ENCODE results near the gene KRTAP4-7.
"Not testable (repeated sequence)": the region's sequence is repeated elsewhere in the genome, so short reads cannot be mapped to it uniquely, and the experiment has no call there.

KRTAP4-7 gene

DNA sequence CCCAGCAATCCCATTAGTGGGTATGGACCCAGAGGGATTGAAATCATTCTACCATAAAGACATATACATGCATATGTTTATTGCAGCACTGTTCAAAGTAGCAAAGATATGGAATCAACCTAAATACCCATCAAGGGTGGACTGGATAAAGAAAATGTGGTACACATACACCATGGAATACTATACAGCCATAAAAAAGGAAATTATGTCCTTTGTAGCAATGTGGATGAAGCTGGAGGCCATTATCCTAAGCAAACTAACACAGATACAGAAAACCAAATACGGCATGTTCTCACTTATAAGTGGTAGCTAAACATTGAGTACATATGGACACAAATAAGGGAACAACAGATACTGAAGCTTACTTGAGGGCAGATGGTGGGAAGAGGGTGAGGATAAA is 26.4 kb upstream of the KRTAP4-7 start:
- Histone ChIP-seq H3K9ac (no peak overlapping the region), H3K27ac (no peak overlapping the region), H2AFZ (no peak overlapping the region), H3K4me3 (ENCODE audit: low read depth, low read length) (no peak overlapping the region), H3K27me3 (ENCODE audit: control insufficient read depth, insufficient read depth, low read length) (no peaks in the 10 kb centered on the region), H3K4me2 (ENCODE audit: low read length) (no peak overlapping the region), H3K9me3 (ENCODE audit: control insufficient read depth, low read length) (no peaks in the 10 kb centered on the region), H3K36me3 (ENCODE audit: control insufficient read depth, insufficient read depth, low read length) (no peaks in the 10 kb centered on the region), H3K4me1 (no peaks in the 10 kb centered on the region), H3K79me2 (no peaks in the 10 kb centered on the region)
- no peak for TF ChIP-seq CTCF (IDR thresholded peaks at IDR 0.05)

- Histone ChIP-seq H3K4me2 (ENCODE audit: low read length) (no peak overlapping the region), H3K4me3 (ENCODE audit: low read depth, low read length) (no peak overlapping the region), H3K36me3 (ENCODE audit: control insufficient read depth, insufficient read depth, low read length) (no peaks in the 10 kb centered on the region), H3K9ac (no peak overlapping the region), H3K79me2 (no peaks in the 10 kb centered on the region), H3K27me3 (ENCODE audit: control insufficient read depth, insufficient read depth, low read length) (no peaks in the 10 kb centered on the region), H3K27ac (no peak overlapping the region), H3K4me1 (no peaks in the 10 kb centered on the region), H3K9me3 (ENCODE audit: control insufficient read depth, low read length) (no peaks in the 10 kb centered on the region), H2AFZ (no peak overlapping the region)
- TF ChIP-seq CTCF (IDR thresholded peaks at IDR 0.05), result no peak
These were observed 25.2 kb upstream of the KRTAP4-7 start for GRCh38 chr17:41058741-41059140.

DNA sequence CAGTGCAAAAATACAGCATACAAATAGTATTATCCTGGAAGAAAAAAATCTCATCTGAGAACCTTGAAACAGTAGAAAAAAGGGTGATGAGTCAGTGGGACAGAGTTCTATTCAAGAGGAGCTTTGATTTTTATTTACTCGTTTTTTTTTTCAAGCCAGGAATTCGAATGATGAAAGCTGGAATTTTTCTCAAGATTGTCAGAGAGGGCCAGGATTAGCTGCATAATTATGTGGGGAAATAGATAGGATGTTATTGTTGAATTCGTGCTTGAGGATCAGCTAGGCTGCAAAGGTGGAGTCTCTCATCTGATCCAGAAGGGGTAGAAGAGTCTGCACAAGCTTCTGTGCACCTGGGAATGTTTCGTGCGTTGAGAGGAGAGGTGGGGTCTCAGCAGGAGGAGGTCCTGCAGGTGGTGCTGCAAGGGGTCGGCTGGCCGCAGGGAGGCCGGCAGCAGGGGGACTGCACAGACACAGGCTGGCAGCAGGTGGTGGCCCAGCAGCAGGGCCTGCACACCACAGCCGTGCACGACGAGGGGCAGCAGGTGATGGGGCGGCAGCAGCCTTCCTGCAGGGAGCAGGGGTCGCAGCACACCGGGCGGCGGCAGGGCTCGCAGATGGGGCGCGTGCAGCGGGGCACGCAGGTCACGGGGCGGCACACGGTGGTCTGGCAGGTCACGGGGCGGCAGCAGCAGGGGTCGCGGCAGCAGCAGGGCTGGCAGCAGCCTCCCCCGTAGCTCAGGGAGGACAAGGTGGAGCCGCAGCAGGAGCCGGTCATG is 24.5 kb upstream of the KRTAP4-7 start:
- not testable (repeated sequence) for H3K9me3 ChIP-seq (ENCODE audit: control insufficient read depth, low read length); H3K4me3 ChIP-seq (ENCODE audit: low read depth, low read length); H3K27ac ChIP-seq; H3K27me3 ChIP-seq (ENCODE audit: control insufficient read depth, insufficient read depth, low read length); H3K4me2 ChIP-seq (ENCODE audit: low read length); H3K36me3 ChIP-seq (ENCODE audit: control insufficient read depth, insufficient read depth, low read length); H3K9ac ChIP-seq; H3K4me1 ChIP-seq; H2AFZ ChIP-seq; H3K79me2 ChIP-seq

- H3K79me2 ChIP-seq, result no peaks in the 10 kb centered on the region
- no peak within 1 kb of the TSS for H3K4me2 ChIP-seq (ENCODE audit: low read length)
- no peaks in the 10 kb centered on the region for H3K36me3 ChIP-seq (ENCODE audit: control insufficient read depth, insufficient read depth, low read length)
- no peaks in the 10 kb centered on the region for H3K9me3 ChIP-seq (ENCODE audit: control insufficient read depth, low read length)
- no peaks in the 10 kb centered on the region for H3K27me3 ChIP-seq (ENCODE audit: control insufficient read depth, insufficient read depth, low read length)
- H3K9ac ChIP-seq, result no peak within 1 kb of the TSS
- no peak within 1 kb of the TSS for H2AFZ ChIP-seq
- no peak within 1 kb of the TSS for H3K27ac ChIP-seq
- H3K4me1 ChIP-seq, result no peaks in the 10 kb centered on the region
- no peak for TF ChIP-seq CTCF (IDR thresholded peaks at IDR 0.05)
- no peak within 1 kb of the TSS for H3K4me3 ChIP-seq (ENCODE audit: low read depth, low read length)
These were observed 23.8 kb upstream of the KRTAP4-7 start, which contains the start of gene KRTAP2-3 for GRCh38 chr17:41060052-41060604. Gene KRTAP2-3 (minus strand): TSS chr17:41060114. CDS start chr17:41060050, 64 bp downstream.

- TF ChIP-seq CTCF (IDR thresholded peaks at IDR 0.05), result no peak
- Histone ChIP-seq H3K9me3 (ENCODE audit: control insufficient read depth, low read length) (no peaks in the 10 kb centered on the region), H3K27ac (no peak overlapping the region), H3K4me2 (ENCODE audit: low read length) (no peak overlapping the region), H3K27me3 (ENCODE audit: control insufficient read depth, insufficient read depth, low read length) (no peaks in the 10 kb centered on the region), H2AFZ (no peak overlapping the region), H3K79me2 (no peaks in the 10 kb centered on the region), H3K9ac (no peak overlapping the region), H3K4me1 (no peaks in the 10 kb centered on the region), H3K36me3 (ENCODE audit: control insufficient read depth, insufficient read depth, low read length) (no peaks in the 10 kb centered on the region), H3K4me3 (ENCODE audit: low read depth, low read length) (no peak overlapping the region)
These were observed 22.0 kb upstream of the KRTAP4-7 start for GRCh38 chr17:41061964-41062363.

Measured in parathyroid adenoma (tissue), 2 donors.